ENCODE results near the gene SLC10A6. TPM values are rescaled to one million over a fixed set of nuclear protein-coding genes. Genes with fewer than 3 reads are reported as not detected.

The SLC10A6 gene
- polyA plus RNA-seq, 4 donors: 0.17 to 0.32 (median 0.21) TPM; not detected in 1

DNA sequence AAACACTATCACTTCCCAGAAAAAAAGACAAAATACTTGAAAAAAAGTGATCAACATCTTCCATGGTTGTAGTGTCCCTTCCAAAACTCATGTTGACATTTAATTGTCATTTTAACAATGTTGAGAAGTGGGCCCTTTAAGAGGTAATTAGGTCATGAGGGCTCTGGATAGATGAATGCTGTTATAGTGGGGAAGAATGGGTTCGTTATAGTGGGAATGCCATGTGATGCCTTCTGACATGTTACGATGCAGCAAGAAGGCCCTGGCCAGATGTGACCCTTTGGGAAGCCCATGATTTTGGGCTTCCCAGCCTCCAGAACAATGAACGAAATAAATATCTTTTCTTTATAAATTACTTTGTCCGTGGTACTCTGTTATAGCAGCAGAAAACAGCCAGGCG lies 4.0 kb upstream of the SLC10A6 start:
- DNase-seq (ENCODE audit: low read depth in 4 of 4, low spot score in 3 of 4): no peak

DNA sequence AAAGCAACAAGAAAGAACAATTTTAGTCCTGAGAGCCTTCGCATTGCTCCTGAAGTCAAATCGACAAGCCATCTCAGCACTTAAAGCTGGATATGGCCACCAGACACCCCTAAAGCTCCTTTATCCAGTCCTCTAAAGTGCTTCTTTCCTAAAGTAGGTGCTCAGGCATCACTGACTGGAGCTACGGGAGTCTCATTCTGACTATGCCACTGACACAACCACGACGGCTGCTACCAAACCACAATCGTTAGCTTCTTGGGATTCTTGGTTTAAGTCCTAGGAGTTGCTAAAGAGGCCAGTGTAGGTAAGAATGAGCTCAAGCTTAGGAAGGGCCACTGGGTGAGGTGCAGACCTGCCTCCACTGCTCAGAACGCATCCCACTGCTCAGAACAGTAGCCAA lies 1.0 kb downstream of the SLC10A6 start:
- no peak for DNase-seq (ENCODE audit: low read depth in 4 of 4, low spot score in 3 of 4)

DNA sequence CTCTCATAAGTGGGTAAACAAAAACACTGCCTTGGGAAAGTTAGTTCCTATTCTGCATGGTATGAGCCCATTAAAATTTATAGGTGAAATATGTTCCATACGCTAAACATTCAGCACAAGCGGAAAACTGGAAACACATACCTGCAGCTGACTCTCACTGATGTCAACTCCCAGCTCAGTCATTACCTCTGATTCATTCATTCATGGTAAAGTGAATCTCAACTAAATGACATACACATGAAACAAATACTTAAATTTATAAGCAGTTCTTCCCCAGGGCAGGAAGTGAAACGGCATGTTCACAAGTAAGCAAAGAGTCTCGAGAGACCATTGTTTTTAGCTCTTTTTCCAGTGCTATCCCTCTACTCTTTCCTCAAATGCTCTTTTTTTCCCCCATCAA lies 1.6 kb downstream of the SLC10A6 start:
- DNase-seq (ENCODE audit: low read depth in 4 of 4, low spot score in 3 of 4): no peak

- no peak for DNase-seq (ENCODE audit: low read depth in 4 of 4, low spot score in 3 of 4)
Observed at GRCh38 chr4:86846921-86847320, 2.3 kb downstream of the SLC10A6 start.

- DNase-seq (ENCODE audit: low read depth in 4 of 4, low spot score in 3 of 4): no peak
Observed at GRCh38 chr4:86845593-86845992, 3.6 kb downstream of the SLC10A6 start.

GRCh38 chr4:86841309-86841708 lies 7.9 kb downstream of the SLC10A6 start:
- no peak for DNase-seq (ENCODE audit: low read depth in 4 of 4, low spot score in 3 of 4)

DNA sequence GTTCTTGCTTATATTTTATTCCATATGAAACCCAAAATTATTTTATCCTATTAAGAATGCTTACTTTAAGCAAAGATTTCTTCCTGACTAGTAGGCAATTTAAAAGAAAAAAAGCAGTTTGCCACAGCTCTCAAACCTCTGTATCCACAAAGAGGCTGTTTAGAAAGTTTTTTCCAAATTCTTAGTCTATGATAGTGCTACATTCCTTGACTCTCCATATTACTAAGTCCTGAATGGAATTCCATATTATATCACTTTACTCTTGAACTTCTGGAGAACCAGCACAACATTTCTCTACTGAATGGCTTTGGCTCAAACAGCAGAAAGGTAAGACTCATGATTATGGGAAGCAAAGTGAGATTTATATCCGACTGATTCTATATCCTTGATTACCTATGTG lies 8.3 kb downstream of the SLC10A6 start:
- no peak for DNase-seq (ENCODE audit: low read depth in 4 of 4, low spot score in 3 of 4)

DNA sequence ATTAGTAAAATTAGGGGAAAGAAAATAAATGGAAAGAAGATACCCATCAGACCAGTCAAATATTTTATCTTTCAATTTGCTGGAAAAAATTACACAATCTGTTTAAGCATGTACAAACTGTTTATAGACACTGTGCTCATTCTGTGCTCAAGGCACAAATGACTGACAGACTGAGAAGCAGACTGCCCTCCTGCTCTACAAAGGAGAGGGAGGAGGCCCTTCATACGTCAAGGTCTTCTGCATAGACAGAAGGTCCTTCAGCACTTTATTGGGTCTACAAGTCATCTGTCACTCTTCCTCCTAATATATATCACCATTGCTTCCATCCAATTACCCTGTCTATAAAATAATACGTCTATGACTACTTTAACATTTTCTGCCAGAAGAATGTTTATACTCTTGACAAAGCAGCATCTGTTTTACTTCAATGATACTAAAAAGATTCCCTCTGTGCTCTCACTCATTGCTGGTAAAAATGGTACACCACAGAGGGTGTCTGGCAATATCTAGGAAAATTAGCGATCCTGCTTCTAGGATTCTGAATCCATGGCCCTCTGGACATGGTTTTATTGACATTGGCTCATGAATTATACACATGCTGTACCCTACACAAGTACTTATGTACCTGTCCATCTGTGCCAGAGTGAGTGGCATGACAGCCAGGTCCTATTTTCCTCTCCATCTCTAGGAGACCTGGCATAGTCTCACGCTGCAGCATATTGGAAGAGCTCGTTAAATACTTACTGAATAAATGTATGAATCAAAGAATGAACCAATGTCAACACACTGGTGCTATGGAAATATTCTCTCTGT lies 11.3 kb downstream of the SLC10A6 start:
- no peak for DNase-seq (ENCODE audit: low read depth in 4 of 4, low spot score in 3 of 4)

- no peak for DNase-seq (ENCODE audit: low read depth in 4 of 4, low spot score in 3 of 4)
Observed at GRCh38 chr4:86835677-86836076, 13.5 kb downstream of the SLC10A6 start.

- DNase-seq (ENCODE audit: low read depth in 4 of 4, low spot score in 3 of 4): no peak
Observed at GRCh38 chr4:86834901-86835300, 14.3 kb downstream of the SLC10A6 start.

DNA sequence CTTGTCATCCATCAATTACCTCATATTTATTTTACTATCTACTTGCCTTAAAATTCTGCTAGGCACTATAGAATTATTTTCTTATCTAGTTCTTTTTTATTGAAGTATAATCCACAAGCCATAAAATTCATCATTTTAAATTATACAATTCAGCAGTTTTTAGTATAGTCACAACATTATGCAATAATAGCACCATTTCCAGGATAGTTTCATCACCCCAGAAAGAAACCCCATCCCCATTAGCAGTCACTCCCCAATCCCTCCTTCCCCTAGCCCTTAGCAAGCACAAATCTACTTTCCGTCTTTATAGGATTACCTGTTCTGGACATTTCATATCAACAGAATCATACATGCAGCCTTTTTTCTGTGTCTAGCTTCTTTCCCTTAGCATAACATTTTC lies 15.6 kb downstream of the SLC10A6 start:
- DNase-seq (ENCODE audit: low read depth in 4 of 4, low spot score in 3 of 4): no peak

DNA sequence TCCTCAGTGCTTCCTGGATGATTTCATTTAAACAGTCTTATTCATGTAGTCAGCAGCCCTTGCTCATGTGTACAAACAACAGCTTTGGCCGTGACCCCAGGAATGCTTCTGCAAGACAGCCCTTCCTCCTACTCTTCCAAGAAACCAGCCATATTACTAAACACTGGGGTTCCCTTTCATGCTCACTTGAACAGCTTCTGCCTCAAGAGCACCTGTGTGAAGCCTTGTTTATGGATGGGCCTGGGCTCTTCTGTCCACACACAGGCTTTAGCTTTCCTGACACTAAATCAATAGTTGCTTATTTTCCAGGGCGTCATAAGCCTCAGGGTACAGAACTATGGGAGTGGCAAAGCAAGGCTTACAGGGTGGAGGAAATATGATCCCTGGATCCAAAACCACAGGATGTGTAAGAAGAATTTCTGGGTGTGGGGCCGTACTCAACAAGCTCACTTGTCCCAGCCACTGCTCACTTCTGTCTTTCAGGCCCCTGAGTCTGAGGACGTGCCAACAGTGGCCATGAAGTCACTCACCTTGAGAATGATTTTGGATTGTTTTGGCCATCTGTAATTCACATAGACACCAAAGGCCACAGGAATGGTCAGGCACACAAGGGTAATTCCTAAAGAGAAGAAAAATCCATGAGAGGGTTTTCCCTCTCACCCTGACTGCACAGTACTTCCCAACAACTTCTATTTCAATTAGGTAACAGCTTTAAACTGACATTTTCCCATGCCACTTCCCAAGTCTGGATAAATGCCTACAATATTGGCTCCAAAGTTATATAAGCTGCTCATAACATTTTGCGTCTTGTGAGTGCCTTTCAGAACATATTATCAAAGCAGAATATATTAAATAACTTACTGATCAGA lies 17.7 kb downstream of the SLC10A6 start:
- no peak for DNase-seq (ENCODE audit: low read depth in 4 of 4, low spot score in 3 of 4)

DNA sequence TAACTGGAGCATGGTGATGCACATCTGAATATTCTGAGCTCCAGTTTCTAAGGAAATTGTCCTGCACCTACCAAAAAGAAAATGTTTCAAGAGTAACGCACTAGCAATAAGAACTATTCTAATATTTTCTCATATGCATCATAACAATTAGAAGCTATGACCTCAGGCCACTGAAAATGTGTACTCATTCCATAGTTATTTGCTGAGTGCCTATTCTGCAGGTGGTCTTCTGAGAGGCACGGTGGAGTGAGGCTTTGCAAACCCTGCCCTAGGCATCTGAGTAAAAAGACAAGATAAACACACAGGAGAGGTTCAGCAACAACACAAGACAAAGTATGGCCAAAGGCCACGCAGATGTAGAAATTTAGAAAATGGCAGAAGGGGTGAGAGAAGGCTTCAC lies 23.7 kb downstream of the SLC10A6 start:
- no peak for DNase-seq (ENCODE audit: low read depth in 4 of 4, low spot score in 3 of 4)

DNA sequence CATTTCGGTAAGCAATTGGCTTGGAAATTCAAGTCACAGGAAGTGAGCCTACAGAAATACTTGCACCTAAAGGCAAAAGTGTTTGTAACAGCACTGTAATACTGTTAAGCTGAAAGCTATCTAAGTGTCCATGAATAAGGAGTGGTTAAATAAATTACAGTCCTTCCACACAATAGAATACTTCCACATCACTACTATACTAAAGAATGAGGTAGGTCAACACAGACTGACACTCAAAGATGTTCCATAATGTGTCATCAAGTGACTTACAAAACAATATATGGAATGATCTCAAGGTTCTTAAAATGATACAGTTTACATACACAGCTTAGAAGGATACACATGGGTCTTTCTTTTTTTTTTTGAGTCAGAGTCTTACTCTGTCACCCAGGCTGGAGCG lies 27.0 kb downstream of the SLC10A6 start:
- DNase-seq (ENCODE audit: low read depth in 4 of 4, low spot score in 3 of 4): no peak

DNA sequence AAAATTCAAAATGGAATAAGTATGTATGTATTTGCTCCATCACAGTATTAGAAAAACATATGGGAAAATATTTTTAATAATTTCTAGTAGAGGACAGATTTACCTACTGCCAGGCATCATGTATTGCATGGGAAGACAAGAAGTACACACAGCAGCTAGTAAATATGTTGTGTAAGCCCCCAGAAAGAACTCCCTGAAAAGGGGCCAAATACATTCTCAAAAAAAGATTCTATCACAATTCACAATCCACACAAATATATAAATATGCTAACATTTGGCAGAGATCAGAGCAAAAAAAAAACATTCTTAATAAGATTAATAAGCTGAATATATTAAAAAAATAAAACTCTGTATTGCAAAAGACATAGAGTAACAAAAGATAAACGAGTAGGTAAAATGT lies 28.0 kb downstream of the SLC10A6 start:
- DNase-seq (ENCODE audit: low read depth in 4 of 4, low spot score in 3 of 4): no peak

DNA sequence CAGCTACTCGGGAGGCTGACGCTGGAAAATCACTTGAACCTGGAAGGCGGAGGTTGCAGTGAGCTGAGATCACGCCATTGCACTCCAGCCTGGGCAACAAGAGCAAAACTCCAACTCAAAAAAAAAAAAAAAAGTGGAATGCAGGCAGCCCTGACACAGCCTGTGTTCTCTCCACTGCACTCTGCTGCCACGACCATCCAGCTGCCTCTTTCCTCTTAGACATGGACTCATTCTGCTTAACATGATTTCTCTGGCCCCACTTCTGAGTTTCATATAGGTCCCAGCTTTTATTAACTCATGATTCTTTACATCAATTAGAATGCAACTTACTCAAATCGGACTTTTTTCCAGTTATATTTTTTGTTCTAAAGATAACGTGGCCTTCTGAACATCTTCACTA lies 29.6 kb downstream of the SLC10A6 start:
- DNase-seq (ENCODE audit: low read depth in 4 of 4, low spot score in 3 of 4): no peak

DNA sequence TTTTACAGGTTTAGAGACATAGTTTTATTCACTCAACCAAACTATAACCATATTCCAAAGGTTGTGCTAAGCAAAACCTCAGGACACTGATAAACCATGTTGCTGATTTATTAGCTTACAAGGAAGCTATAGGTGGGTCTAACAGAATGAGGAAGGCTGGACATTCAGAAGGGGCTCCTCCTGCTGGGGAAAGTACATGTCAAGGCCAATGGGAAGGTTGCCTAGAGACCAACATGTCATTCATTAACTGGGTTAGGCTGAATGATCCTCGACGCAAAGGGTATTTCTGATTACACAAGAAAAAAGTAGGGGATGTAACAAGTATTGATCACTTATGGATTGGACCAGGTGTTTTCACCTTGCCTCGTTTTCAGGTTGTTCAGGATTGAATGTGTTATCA lies 30.3 kb downstream of the SLC10A6 start:
- DNase-seq (ENCODE audit: low read depth in 4 of 4, low spot score in 3 of 4): no peak

- no peak for DNase-seq (ENCODE audit: low read depth in 4 of 4, low spot score in 3 of 4)
Observed at GRCh38 chr4:86818211-86818610, 31.0 kb downstream of the SLC10A6 start.

DNA sequence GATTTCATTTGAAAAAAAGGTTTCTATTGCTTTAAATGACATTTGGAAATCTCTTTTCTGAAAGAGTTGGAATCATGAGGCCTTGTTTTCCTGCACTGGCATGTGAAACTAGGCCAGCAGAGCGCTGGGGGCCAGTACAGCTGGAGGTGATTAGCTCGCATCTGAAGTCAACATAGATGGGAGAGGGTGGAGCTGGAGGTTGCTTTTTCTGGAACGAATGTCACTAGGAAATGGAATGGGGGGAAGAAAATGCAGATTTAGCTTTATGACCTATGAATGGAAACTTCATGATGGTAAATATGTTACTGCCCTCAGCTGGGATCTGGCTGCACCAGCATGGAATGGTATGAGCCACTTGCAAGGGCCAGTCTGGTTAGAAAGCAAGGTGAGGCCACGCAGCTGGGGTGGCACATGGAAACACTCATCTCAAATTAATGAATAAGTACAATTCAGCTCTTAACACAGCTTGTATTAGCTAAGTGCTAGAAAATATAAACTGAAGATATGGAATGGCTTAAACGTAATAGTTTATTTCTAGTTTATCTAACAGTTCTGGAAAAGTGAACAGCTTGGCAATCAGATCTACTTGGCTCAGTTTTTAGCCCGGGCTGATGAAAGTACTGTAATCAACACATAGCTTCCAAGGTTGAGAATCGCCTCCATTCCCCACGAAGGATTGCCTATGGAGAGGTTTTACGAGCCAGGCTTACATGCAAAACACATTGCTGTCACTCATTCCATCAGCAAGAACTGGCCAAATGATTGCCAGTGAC lies 32.5 kb downstream of the SLC10A6 start:
- DNase-seq (ENCODE audit: low read depth in 4 of 4, low spot score in 3 of 4): no peak

- DNase-seq (ENCODE audit: low read depth in 4 of 4, low spot score in 3 of 4): no peak
Observed at GRCh38 chr4:86815653-86816052, 33.5 kb downstream of the SLC10A6 start.

GRCh38 chr4:86810847-86811246 lies 38.3 kb downstream of the SLC10A6 start:
- no peak for DNase-seq (ENCODE audit: low read depth in 4 of 4, low spot score in 3 of 4)

Data from left renal pelvis (tissue), 4 donors.